GM19328 (cell line): ENCODE results near the gene DLG2.
"Not testable (repeated sequence)": the region's sequence is repeated elsewhere in the genome, so short reads cannot be mapped to it uniquely, and the experiment has no call there.

Experiments used
- ATAC-seq: cut with Tn5 transposase; IDR thresholded peaks from one replicate; pipeline ENCODE4 v1.9.1; 2021; ENCODE audit warnings: mild to moderate bottlenecking, moderate library complexity; ENCODE audit not compliant: unreplicated experiment

Gene DLG2

DNA sequence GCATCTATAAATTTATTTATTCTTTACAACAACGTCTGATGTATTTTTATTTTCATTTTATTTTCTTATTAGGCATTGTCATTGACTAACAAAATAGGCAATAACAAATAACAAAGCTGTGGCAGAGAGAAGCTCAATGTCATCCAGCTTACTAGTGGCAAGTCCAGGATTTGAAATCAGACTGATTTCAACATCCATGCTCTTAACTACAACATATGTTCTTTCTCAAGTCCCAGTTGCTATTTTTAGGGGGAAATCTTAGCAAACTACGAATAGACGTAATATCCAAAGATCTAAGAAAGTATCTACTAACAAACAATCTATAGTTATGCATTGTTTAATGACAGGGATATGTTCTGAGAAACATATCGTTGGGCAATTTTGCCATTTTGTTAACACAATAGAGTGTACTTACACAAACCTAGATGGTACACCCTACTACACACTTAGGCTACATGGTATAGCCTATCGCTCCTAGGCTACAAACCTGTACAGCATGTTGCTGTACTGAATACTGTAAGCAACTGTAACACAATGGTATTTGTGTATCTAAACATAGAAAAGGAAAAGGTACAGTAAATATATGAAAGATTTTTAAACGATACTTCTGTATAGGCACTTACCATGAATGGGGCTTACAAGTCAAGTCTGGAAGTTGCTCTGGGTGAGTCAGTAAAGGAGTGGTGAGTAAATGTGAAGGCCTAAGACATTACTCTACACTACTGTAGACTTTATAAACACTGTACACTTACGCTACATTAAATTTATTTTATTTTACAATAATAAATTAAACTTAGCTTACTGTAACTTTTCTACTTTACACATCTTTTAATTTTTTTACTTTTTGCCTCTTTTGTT lies 151.3 kb downstream of the DLG2 start:
- ATAC-seq, result no peak

GRCh38 chr11:85472953-85473352 lies 154.2 kb downstream of the DLG2 start:
- no peak for ATAC-seq

GRCh38 chr11:85464283-85464682 lies 162.9 kb downstream of the DLG2 start:
- ATAC-seq, result no peak

- ATAC-seq, result no peak
Observed at GRCh38 chr11:85459304-85459703, 167.8 kb downstream of the DLG2 start.

GRCh38 chr11:85444479-85444878 lies 182.7 kb downstream of the DLG2 start:
- no peak for ATAC-seq

GRCh38 chr11:85440273-85440672 lies 186.9 kb downstream of the DLG2 start:
- no peak for ATAC-seq

DNA sequence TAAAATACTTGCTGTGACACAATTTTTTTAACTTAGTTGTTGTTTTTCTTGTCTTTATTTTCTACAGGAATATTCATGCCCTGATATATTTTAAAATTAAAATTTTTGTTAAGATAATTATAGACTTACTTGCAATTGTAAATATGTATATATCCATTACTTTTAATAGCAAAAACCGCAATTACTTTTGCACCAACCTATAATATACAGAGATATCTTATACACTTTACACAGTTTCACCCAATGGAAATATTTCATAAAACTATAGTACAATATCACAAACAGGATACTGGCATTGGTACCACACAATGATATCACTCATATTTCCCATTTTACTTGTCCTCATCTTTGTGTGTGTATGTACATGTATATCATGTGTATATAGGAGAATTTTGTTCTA lies 188.8 kb downstream of the DLG2 start:
- no peak for ATAC-seq

GRCh38 chr11:85431319-85431718 lies 195.8 kb downstream of the DLG2 start:
- no peak for ATAC-seq

DNA sequence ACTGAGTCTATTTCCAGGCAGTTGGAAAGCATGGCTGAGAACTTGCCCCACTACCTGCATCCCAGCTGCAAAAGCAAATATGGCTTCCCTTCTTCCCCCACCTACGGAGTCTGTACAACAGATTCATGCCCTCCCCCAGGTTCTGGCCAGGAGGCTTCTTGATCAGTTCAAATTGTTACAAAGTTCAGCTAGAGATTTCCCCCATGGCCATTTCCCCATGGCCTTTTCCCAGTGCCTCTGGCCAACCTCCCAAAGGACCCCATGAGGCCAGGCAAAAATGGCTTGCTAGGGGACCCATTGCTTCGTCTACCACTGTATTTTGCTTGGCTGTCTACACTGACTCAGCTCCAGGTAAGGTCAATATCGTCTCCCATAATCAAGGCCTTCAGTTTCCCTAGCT lies 203.3 kb downstream of the DLG2 start:
- no peak for ATAC-seq

- no peak for ATAC-seq
Observed at GRCh38 chr11:85423316-85423715, 203.8 kb downstream of the DLG2 start.

- no peak for ATAC-seq
Observed at GRCh38 chr11:85414175-85414574, 213.0 kb downstream of the DLG2 start.

DNA sequence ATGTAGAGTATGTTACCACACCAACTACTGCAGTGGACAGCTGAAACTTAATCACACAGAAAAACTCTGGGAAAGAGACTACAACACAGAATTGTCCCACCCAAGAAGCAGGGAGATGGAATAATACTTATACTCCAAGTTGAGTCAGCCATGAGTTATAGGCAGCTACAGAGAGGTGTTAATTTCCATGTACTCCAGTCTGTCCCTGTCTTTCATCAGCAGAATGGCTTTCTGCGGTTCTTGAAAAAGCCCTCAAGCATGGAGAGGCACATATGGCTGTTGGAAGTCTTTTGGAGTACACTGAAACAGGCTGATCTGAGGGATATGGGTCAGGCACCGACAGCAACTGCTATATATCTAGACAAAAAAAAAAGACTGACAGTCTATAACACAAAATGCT lies 219.5 kb downstream of the DLG2 start:
- no peak for ATAC-seq

DNA sequence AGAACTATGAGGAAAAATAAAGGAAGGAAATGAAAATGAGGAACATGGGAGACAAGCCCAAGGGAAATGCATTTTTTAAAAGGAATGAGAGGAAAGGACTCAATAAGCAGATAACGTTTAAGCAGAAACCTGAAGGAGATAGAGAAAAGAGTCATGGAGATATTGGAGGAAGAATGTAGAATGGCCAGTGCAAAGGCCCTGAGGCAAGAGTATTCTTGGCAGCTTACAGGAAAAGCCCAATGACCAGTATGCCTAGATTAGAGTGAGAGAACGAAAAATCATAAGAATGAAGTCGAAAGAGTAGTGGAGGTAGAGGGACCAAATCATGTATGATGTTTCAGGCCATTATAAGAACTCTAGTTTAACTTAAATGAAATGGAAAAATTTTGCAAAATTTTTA lies 220.3 kb downstream of the DLG2 start:
- no peak for ATAC-seq

GRCh38 chr11:85406316-85406715 lies 220.8 kb downstream of the DLG2 start:
- ATAC-seq, result no peak

DNA sequence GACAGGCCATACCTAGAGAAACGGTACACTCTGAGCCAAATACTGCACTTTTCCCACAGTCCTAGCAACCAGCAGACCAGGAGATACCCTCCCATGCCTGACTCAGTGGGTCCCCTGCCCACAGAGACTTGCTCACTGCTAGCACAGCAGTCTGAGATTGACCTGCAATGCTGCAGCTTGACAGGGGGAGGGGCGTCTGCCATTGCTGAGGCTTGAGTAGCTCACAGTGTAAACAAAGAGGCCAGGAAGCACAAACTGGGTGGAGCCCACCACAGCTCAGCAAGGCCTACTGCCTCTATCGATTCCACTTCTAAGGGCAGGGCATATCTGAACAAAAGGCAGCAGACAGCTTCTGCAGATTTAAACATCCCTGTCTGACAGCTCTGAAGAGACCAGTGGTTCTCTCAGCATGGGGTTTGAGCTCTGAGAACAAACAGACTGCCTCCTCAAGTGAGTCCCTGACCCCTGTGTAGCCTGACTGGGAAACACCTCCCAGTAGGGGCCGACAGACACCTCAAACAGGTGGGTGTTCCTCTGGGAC lies 231.6 kb downstream of the DLG2 start:
- not testable (repeated sequence) for ATAC-seq

GRCh38 chr11:85394283-85394682 lies 232.9 kb downstream of the DLG2 start:
- no peak for ATAC-seq

DNA sequence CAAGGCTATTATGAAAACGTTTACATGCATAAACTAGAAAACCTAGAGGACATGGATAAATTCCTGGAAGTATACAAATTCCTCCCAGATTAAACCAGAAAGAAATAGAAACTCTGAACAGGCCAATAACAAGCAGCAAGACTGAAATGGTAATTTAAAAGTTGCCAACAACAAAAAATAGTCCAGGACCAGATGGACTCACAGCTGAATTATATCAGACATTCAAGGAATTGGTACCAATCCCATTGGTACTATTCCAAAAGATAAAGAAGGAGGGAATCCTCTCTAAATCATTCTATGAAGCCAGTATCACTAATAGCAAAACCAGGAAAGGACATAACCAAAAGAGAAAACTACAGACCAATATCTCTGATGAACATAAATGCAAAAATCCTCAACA lies 236.0 kb downstream of the DLG2 start:
- ATAC-seq, result no peak

DNA sequence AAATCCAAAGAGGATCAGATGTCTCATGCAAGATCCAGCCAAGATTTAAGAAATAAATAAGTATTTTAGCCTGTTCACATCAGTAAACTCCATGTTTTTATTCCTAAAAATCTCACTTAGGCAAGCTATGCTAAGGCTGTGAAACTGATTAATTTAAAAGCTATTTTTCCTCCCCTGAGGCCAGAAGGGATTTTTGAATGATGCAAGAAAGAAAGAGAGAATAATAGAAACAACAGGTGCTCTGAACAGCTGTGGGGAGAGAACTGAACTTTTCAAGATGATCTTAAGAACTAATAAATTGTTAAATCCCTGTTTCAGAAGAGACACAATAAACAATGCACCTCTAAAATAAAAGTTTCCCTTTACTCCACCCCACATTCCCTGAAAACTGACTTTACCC lies 241.6 kb downstream of the DLG2 start:
- no peak for ATAC-seq

GRCh38 chr11:85385111-85385510 lies 242.0 kb downstream of the DLG2 start:
- no peak for ATAC-seq

- ATAC-seq, result no peak
Observed at GRCh38 chr11:85379066-85379465, 248.1 kb downstream of the DLG2 start.

- no peak for ATAC-seq
Observed at GRCh38 chr11:85377901-85378300, 249.2 kb downstream of the DLG2 start.

- no peak for ATAC-seq
Observed at GRCh38 chr11:85359859-85360258, 267.3 kb downstream of the DLG2 start.

- no peak for ATAC-seq
Observed at GRCh38 chr11:85355921-85356320, 271.2 kb downstream of the DLG2 start.
